ENCODE results near the gene ZC3H6. TPM values are rescaled to one million over a fixed set of nuclear protein-coding genes. Genes with fewer than 3 reads are reported as not detected.

ZC3H6 gene, protein sequence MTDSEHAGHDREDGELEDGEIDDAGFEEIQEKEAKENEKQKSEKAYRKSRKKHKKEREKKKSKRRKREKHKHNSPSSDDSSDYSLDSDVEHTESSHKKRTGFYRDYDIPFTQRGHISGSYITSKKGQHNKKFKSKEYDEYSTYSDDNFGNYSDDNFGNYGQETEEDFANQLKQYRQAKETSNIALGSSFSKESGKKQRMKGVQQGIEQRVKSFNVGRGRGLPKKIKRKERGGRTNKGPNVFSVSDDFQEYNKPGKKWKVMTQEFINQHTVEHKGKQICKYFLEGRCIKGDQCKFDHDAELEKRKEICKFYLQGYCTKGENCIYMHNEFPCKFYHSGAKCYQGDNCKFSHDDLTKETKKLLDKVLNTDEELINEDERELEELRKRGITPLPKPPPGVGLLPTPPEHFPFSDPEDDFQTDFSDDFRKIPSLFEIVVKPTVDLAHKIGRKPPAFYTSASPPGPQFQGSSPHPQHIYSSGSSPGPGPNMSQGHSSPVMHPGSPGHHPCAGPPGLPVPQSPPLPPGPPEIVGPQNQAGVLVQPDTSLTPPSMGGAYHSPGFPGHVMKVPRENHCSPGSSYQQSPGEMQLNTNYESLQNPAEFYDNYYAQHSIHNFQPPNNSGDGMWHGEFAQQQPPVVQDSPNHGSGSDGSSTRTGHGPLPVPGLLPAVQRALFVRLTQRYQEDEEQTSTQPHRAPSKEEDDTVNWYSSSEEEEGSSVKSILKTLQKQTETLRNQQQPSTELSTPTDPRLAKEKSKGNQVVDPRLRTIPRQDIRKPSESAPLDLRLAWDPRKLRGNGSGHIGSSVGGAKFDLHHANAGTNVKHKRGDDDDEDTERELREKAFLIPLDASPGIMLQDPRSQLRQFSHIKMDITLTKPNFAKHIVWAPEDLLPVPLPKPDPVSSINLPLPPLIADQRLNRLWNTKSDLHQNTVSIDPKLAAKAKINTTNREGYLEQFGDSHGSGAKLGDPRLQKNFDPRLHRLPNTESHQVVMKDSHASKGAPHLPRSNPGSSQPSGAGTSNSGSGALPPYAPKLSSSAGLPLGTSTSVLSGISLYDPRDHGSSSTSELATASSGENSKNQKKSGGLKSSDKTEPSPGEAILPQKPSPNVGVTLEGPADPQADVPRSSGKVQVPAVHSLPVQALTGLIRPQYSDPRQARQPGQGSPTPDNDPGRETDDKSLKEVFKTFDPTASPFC
- total RNA-seq, result 2.5 and 4.3 TPM in 2 replicates

DNA sequence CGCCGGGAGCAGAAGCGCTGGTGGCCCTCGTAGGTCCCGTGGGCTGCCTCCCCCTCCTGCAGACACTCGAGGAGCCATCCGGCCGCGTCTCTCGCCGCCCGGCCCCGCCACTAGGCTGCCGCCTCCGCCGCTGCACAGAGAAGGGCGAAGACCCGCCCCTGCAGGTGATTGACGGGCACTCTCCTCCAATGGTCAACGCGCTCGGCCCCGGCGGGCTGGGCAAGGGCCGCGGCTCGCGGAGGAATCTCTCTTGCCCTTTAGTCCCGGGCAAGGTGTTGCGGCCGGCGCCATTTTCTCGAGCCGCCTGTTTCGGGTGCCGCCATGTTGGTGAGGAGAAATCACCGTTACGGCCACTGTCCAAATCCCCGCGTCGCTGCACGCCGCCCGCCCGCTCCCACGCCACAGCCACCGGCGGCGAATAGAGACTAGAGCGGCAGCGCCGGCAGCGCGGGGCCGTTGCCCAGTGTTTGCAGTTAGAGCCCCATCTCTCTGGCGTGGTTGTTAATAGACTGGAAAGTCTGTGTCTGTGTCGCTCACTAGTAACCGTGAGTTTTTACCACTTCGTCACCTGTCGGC is at the start of gene ZC3H6:
Gene ZC3H6, plus strand, starts transcription at position 287 of the 576 bp plus-strand sequence. CDS start 398 bp downstream, outside the sequence.

DNA sequence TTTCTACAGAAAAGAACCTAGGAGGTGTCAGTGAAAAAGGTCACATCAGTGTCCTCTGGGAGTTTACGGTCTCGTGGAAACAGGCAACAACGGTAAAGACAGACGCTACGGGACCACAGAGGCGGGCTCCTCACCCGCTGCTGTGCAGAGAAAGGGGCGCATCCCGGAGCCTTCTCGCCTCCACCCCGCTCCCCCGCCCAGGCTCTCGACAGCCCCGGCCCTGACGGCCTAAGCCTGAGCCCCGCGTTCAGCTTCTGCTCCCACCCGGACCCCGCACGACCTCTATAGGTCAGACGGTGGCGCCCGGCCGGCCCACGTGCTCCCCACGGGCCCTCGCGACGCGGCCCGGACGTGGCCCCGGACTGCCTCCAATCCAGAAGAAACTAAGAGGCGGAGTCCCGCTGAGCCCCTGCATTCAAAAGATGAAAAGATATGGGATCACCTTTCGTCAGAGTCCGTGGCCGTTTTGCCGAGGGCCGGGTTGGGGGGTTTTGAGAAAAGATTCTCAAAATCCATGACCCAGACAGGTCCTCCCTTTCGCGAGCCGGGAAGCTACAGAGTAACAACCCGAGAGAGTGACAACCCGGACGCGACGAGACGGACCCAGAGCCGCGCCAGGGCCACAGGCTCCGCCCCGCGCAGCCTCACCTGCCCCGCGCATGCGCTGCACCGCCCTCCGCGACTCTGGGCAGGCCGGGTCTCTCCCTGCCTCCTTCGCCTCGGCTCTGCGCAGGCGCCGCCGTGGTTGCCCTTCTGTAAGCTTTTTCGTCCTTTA is 20.7 kb upstream of the ZC3H6 start, which contains the start of gene ZC3H8:
Gene ZC3H8, minus strand, starts transcription at position 577 of the 775 bp plus-strand sequence. Its CDS starts 61 bp downstream, at position 516.

Other genes starting within 250 kb of the ZC3H6 start
- gene TMEM87B, start 220.3 kb upstream of the ZC3H6 start, total RNA-seq, result 18.0 and 18.4 TPM in 2 replicates
- 0.09 and 0.47 TPM in 2 replicates for gene FBLN7, start 137.2 kb upstream of the ZC3H6 start, total RNA-seq
- gene ZC3H8, start 20.6 kb upstream of the ZC3H6 start, total RNA-seq, result 2.4 and 3.6 TPM in 2 replicates
- gene RGPD8, start 158.0 kb downstream of the ZC3H6 start, total RNA-seq, result 2.8 and 8.5 TPM in 2 replicates
- gene TTL, start 206.6 kb downstream of the ZC3H6 start, total RNA-seq, result 16.8 and 19.4 TPM in 2 replicates

Data from bronchial smooth muscle cell (primary cell).